ENCODE results near the gene MYO3B. TPM values are rescaled to one million over a fixed set of nuclear protein-coding genes. Genes with fewer than 3 reads are reported as not detected.

The MYO3B gene
- total RNA-seq, 1 experiment from 2014 or later: 0.63 TPM

DNA sequence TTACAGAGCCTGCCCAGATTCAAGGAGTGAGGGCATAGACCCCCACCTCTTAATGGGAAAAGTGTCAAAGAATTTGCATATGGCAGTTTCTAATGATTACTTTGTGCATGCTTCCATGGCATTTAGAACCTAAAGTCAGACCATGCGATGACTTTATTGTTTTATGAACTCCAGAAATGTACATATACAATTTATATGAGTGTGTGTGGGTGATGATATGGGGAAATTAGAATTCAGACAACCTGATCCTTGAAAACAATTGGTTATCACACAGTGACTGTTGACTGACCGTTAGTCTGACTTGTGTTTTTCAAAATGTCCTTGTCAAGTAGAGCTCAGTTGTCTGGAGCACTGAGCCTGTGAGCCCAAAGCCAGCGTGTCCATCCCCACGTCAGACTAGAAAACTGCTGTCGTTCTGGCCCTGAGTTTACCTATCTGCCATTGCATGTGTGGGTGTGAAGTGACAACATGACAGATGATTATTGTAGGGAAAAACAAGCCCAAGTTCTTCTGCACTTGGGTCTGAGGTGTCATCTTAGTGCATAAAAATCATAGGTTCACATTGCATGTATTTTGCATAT is 128.4 kb downstream of the MYO3B start:
- Mint-ChIP-seq H3K4me3 (no peak overlapping the region), H3K27ac (no peak overlapping the region), H3K36me3 (ENCODE audit: insufficient read depth in 1 of 3, low read depth in 3 of 3) (no peaks in the 10 kb centered on the region), H3K9me3 (no peaks in the 10 kb centered on the region), H3K27me3 (ENCODE audit: low read depth) (no peaks in the 10 kb centered on the region), H3K4me1 (peaks cover 6 to 10% of the 10 kb centered on the region in 2 experiments; a peak in 3 of 4 replicates)
- no peak overlapping the region for H2BK12ac ChIP-seq (ENCODE audit: insufficient read length, low read depth, low read length)
- no peak overlapping the region for H3T11ph ChIP-seq (ENCODE audit: low read length)
- H3K79me1 ChIP-seq (ENCODE audit: insufficient read depth, low read depth, low read length, poor library complexity, severe bottlenecking): no peaks in the 10 kb centered on the region
- no peak overlapping the region for H3K23ac ChIP-seq (ENCODE audit: insufficient read length, low read depth, low read length)
- no peaks in the 10 kb centered on the region for H4K20me1 ChIP-seq (ENCODE audit: control insufficient read depth, insufficient read depth, insufficient read length)
- H3K9ac ChIP-seq (ENCODE audit: extremely low read depth, insufficient read length, low read length): no peak overlapping the region
- H3K27me3 ChIP-seq (ENCODE audit: insufficient read depth, low read length): no peaks in the 10 kb centered on the region
- no peaks in the 10 kb centered on the region for H3K9me3 ChIP-seq (ENCODE audit: control insufficient read depth, low read depth, low read length)
- no CpG with 5 or more reads among the region's 5 CpGs for whole genome bisulfite sequencing (ENCODE audit: extremely low coverage, insufficient read length, low lambda C conversion rate)
- no peak overlapping the region for H2BK20ac ChIP-seq (ENCODE audit: low read depth, low read length, poor library complexity, severe bottlenecking)
- no peak overlapping the region for H4K5ac ChIP-seq (ENCODE audit: insufficient read length, low read depth, low read length)
- no peak overlapping the region for H4K91ac ChIP-seq (ENCODE audit: insufficient read length, low read depth, low read length)
- H2AFZ ChIP-seq (ENCODE audit: low read length): no peak overlapping the region
- no peak overlapping the region for H2BK15ac ChIP-seq (ENCODE audit: low read depth, low read length)
- no peak for TF ChIP-seq CTCF (conservative IDR thresholded peaks at IDR 0.05)
- no peak overlapping the region for H3K4ac ChIP-seq (ENCODE audit: low read depth, low read length)
- no peak overlapping the region for H2AK5ac ChIP-seq (ENCODE audit: insufficient read length, low read length)
- H3K56ac ChIP-seq (ENCODE audit: insufficient read length, low read depth, low read length): no peak overlapping the region
- no peaks in the 10 kb centered on the region for H3K79me2 ChIP-seq (ENCODE audit: insufficient read depth, low read length)
- no peak overlapping the region for H3K27ac ChIP-seq (ENCODE audit: insufficient read length, low read depth, low read length)
- no peak overlapping the region for H2BK120ac ChIP-seq (ENCODE audit: low read depth, low read length, poor library complexity, severe bottlenecking)
- no peak overlapping the region for H2BK5ac ChIP-seq (ENCODE audit: insufficient read length, low read length)
- H3K4me2 ChIP-seq (ENCODE audit: insufficient read depth, insufficient read length, low read length): no peak overlapping the region
- no peaks in the 10 kb centered on the region for H3K23me2 ChIP-seq (ENCODE audit: insufficient read length, low read depth, low read length, poor library complexity, severe bottlenecking)
- H3K4me1 ChIP-seq (ENCODE audit: insufficient read depth, low read length): no peaks in the 10 kb centered on the region
- H3K14ac ChIP-seq (ENCODE audit: insufficient read depth, low read length): no peak overlapping the region
- no peak for DNase-seq
- no peak overlapping the region for H3K18ac ChIP-seq (ENCODE audit: insufficient read length, low read depth, low read length)
- no peak overlapping the region for H4K8ac ChIP-seq (replicated peaks; ENCODE audit: insufficient read length, low read depth, low read length)

Data from H9 (cell line).